Measurements from ENCODE around the gene RCOR1. TPM values are rescaled to one million over a fixed set of nuclear protein-coding genes. Genes with fewer than 3 reads are reported as not detected.

Gene RCOR1
- total RNA-seq, 1 experiment from 2014 or later = 34.1 TPM

DNA sequence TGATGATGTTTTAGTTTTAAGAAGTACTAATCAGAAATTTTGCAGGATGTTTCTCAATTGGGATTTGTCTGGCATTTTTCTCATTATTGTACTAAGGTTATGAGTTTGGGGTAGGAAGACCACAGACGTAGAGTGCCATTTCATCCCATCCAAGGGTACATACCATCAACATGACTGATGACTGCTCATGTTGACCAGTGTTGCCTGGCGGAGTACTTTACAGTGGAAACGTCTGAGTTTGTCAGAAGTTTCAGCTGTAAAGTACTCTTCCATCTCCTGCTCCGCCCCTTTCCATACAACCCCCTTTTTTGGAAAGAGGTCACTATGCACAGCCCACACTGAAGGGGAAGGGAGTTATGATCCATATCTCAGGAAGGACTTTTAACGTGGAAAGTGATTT is 74.2 kb downstream of the RCOR1 start:
- H3K9me3 Mint-ChIP-seq = no peaks in the 10 kb centered on the region
- Histone ChIP-seq H4K8ac (replicated peaks; ENCODE audit: insufficient read length, low read depth, low read length) (no peak overlapping the region), H3K56ac (ENCODE audit: insufficient read length, low read depth, low read length) (no peak overlapping the region), H4K5ac (ENCODE audit: insufficient read length, low read depth, low read length) (no peak overlapping the region), H2BK20ac (ENCODE audit: low read depth, low read length, poor library complexity, severe bottlenecking) (no peak overlapping the region), H2AK5ac (ENCODE audit: insufficient read length, low read length) (no peak overlapping the region), H3T11ph (ENCODE audit: low read length) (no peak overlapping the region), H3K23ac (ENCODE audit: insufficient read length, low read depth, low read length) (no peak overlapping the region), H3K18ac (ENCODE audit: insufficient read length, low read depth, low read length) (no peak overlapping the region), H2BK5ac (ENCODE audit: insufficient read length, low read length) (no peak overlapping the region), H4K91ac (ENCODE audit: insufficient read length, low read depth, low read length) (no peak overlapping the region), H3K27me3 (ENCODE audit: insufficient read depth, low read length) (no peaks in the 10 kb centered on the region), H3K27ac (ENCODE audit: insufficient read length, low read depth, low read length) (no peak overlapping the region), H2BK12ac (ENCODE audit: insufficient read length, low read depth, low read length) (no peak overlapping the region), H3K4me2 (ENCODE audit: insufficient read depth, insufficient read length, low read length) (no peak overlapping the region), H3K9ac (ENCODE audit: extremely low read depth, insufficient read length, low read length) (no peak overlapping the region), H2BK15ac (ENCODE audit: low read depth, low read length) (no peak overlapping the region), H3K4me1 (ENCODE audit: insufficient read depth, low read length) (peaks cover 10% of the 10 kb centered on the region; the same call in 1 of the 2 replicates), H3K23me2 (ENCODE audit: insufficient read length, low read depth, low read length, poor library complexity, severe bottlenecking) (no peaks in the 10 kb centered on the region), H2BK120ac (ENCODE audit: low read depth, low read length, poor library complexity, severe bottlenecking) (no peak overlapping the region), H3K9me3 (ENCODE audit: control insufficient read depth, low read depth, low read length) (no peaks in the 10 kb centered on the region), H2AFZ (ENCODE audit: low read length) (no peak overlapping the region), H4K20me1 (ENCODE audit: control insufficient read depth, insufficient read depth, insufficient read length) (no peaks in the 10 kb centered on the region), H3K79me2 (ENCODE audit: insufficient read depth, low read length) (peaks cover 12% of the 10 kb centered on the region; the same call in 1 of the 2 replicates), H3K14ac (ENCODE audit: insufficient read depth, low read length) (no peak overlapping the region), H3K4ac (ENCODE audit: low read depth, low read length) (no peak overlapping the region), H3K79me1 (ENCODE audit: insufficient read depth, low read depth, low read length, poor library complexity, severe bottlenecking) (peaks cover 6% of the 10 kb centered on the region)
- peak overlapping the region in 1 of 3 experiments; percentile 37; a peak in 2 of 7 replicates for H3K27ac Mint-ChIP-seq
- H3K36me3 Mint-ChIP-seq (ENCODE audit: insufficient read depth in 1 of 3, low read depth in 3 of 3) = peaks cover under 1 to 3% (median under 1%) of the 10 kb centered on the region in 3 experiments; a peak in 4 of 7 replicates
- H3K27me3 Mint-ChIP-seq (ENCODE audit: low read depth) = no peaks in the 10 kb centered on the region
- peaks cover 46 to 47% of the 10 kb centered on the region in 2 experiments for H3K4me1 Mint-ChIP-seq
- no peak overlapping the region for H3K4me3 Mint-ChIP-seq
- TF ChIP-seq, protein P1, sequence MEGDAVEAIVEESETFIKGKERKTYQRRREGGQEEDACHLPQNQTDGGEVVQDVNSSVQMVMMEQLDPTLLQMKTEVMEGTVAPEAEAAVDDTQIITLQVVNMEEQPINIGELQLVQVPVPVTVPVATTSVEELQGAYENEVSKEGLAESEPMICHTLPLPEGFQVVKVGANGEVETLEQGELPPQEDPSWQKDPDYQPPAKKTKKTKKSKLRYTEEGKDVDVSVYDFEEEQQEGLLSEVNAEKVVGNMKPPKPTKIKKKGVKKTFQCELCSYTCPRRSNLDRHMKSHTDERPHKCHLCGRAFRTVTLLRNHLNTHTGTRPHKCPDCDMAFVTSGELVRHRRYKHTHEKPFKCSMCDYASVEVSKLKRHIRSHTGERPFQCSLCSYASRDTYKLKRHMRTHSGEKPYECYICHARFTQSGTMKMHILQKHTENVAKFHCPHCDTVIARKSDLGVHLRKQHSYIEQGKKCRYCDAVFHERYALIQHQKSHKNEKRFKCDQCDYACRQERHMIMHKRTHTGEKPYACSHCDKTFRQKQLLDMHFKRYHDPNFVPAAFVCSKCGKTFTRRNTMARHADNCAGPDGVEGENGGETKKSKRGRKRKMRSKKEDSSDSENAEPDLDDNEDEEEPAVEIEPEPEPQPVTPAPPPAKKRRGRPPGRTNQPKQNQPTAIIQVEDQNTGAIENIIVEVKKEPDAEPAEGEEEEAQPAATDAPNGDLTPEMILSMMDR (conservative IDR thresholded peaks at IDR 0.05) = no peak
- no peak for DNase-seq
- no CpG with 5 or more reads among the region's 5 CpGs for WGBS (ENCODE audit: extremely low coverage, insufficient read length, low lambda C conversion rate)
